Skin of body (tissue), 3 donors: Measurements from ENCODE around the gene ZNF362. TPM values are rescaled to one million over a fixed set of nuclear protein-coding genes. Genes with fewer than 3 reads are reported as not detected.

ENCODE experiments used
- DNase-seq: peaks from one replicate; lab custom pipeline; 2025; lab: John Stamatoyannopoulos, UW
- small RNA-seq: library from RNA; depleted of rRNA; stranded (forward); fragments of <200 nt; gene quantifications from one replicate; pipeline ENCODE3, GENCODE V24; 2014; ENCODE audit warnings: low replicate concordance
- total RNA-seq: library from RNA; depleted of rRNA; stranded (reverse); fragments of >200 nt; gene quantifications from one replicate; pipeline ENCODE4 v1.2.3, GENCODE V29; 2014

ZNF362 gene
- total RNA-seq, 1 donor from 2014 or later, result 9.4 TPM

DNA sequence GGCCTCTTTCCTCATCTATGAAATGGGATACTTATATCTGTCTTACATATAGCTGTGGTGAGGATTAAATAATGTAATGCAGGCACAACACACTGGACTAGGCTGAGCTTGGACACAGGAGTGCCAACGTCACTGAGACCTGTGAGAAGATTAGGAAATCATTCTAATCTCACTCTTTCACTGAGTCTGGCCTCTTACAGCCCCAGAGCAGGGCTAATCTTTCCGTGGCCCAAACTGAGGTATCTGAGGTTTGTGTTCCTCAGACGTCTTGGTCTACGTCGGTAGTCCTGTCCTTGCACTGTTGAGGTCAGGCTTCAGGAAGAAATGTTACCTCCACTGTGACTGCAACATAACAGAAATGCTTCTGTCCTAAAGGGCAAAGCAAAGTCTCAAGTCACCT, 87.2 kb downstream of the ZNF362 start:
- DNase-seq, result no peak

DNA sequence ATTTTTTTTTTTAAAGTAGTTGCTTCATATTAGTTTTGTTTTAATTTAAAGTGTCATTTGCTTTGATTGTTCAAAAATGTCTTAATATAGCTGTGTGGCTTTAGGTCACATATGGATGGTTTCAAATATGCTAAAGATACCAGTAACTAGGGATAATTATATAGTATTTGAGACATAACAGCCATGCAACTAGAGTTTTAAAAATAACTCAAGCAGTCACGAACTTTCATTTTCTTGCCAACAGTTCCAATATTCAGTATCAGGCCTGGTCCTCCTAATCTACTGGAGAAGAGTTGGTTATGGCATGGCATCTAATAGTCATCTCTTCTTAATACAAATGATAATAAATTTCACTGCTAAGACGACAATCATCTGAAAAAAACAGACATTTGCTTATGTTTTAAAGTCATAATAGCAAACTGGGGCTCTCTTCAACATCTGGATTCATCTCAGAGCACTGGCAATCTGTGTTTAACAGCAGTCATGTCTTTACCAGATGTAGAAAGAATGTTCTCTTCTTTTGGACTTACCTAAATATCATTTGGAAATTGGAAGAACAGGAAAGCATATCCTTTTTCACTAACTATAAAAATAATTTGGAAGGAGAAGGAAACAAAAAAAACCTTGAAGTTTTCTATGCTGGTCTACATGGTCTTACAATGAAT, 88.7 kb downstream of the ZNF362 start:
- peak; percentile 37 for DNase-seq

DNA sequence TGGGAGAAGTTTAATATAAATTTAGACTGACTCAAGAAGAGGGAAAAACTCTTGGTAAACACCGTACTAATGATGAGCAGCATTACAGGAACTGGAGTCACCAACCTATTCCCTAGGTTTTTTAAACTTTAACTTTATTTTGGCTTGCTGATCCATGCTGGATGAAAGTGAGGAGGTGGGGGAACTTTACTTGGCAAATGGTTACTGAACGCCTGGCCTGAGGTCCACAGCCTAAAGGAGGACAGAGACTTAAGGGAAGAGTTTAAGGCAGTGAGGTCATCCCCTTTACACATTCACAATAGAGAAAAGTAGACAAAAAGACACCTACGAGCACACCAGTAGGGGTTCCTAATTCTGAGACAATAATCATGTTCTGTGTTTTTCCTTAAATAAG, 90.2 kb downstream of the ZNF362 start:
- no peak for DNase-seq

DNA sequence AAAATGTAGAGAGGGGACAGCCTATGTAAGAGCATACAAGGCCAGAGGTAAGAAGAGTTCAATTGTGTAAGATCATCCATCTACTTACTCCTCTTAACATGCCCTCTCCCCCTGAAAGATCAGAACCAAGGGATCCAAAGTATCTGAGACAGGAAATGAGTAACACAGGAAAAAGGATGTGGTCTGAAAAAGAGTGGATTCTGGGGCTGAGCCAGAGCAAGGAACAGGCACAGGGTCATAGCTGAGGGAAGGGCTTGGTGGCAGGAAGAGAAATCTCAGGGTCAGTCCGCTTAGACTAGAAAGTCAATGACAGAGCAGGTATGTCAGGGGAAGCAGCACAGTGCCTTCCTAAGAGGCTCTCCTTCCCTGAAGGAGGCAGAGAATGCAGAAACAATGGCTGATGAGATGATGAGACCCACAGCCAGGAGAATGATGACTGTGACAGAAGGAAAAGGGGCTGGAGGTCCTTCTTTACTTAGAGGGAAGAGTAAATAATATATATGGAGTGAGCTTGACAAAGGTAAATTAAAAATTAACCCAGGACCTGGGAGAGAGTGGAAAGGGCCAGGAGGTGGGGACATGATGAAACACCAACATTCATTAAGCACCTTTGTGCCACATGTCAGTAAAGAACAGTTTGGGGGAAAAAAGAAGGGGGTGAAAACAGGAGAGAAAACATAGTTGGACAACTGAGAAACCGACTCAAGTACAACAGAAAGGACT, 90.8 kb downstream of the ZNF362 start:
- peak; percentile 60 for DNase-seq

DNA sequence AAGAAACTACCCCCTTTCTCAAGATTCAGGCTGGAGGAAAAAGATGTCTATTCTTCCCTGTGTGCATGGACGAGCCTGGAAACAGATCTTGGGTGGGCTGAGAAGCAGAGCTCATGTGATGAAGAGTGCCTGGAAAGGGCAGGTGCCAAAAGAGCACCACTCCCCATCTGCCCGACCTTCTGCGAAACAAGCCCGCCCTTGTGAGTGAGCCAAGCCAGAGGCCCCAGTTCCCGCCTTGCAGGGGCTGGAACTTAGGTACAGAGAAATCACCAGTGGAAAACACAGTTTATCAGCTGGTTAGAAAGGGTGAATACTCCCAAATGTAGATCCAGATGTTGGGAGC, 91.3 kb downstream of the ZNF362 start:
- DNase-seq, result peak; percentile 42

DNA sequence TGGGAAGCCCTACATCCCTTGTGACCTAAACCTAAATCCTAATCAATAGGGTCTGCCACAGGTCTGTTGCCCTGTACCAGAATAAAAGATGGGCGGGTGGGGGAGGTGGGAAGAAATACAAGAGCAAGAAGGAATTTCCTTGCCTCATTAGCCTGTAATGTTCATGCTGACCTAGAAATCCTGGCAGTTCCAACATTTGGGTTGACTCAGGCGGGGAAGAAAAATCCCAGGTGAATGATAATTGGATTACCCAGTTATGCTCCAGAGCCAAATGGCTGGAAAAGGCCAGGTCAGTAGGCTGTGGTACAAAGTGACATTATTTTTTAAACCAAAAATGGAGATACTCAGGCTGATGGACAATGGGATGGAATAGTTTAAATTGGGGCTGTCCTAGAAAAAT, 91.9 kb downstream of the ZNF362 start:
- DNase-seq, result no peak

DNA sequence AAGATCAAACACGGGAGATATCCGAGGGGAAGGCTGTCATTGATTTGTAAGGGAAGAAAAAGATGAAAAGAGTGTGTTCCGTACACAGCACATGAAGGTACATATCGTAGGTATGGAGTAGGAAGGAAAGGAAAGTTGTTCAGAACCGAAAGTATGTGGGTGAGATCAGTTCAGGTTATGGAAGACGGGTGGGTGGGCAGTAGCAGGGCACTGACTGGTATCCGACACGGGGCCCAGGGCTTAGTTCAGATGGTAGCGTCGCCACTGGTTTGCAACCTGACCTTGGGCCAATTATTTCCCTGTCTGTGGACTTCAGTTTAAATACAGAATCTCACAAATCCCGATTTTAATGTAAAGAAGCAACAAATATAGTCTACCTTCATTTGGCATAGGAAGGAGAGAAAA, 92.4 kb downstream of the ZNF362 start:
- no peak for DNase-seq

DNA sequence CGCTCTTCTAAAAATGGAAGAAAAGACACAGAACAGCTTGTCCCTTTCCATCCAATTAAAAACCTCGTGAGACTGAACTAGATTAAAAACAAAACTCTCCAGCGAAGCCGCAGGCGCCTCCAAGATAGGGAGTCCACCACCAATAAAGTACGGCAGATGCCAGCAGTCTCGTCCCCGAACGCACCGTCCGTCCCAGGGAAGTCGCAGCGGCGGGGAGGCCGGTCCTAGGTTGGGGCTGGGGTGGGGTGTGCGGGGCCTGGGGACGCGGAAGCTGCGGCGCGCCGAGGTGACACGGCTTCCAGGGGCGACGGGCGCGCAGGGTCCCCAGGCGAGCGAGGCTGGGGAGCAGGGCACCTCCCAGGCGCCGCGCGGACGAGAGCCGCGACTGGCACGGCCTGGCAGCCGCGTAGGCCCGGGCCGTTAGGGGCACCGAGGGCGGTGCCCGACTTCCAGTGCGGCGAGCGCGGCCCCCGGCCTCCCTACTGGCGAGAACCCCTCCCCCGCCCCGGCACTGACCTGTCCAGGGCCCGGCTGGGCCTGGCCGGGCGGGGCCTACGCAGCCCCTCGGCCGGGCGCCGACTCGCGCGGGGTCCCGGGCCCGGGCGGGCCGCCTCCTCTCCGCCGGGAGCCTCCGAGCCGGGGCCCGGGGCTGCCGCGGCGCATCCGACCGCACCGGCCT, 92.9 kb downstream of the ZNF362 start:
- DNase-seq, result no peak

DNA sequence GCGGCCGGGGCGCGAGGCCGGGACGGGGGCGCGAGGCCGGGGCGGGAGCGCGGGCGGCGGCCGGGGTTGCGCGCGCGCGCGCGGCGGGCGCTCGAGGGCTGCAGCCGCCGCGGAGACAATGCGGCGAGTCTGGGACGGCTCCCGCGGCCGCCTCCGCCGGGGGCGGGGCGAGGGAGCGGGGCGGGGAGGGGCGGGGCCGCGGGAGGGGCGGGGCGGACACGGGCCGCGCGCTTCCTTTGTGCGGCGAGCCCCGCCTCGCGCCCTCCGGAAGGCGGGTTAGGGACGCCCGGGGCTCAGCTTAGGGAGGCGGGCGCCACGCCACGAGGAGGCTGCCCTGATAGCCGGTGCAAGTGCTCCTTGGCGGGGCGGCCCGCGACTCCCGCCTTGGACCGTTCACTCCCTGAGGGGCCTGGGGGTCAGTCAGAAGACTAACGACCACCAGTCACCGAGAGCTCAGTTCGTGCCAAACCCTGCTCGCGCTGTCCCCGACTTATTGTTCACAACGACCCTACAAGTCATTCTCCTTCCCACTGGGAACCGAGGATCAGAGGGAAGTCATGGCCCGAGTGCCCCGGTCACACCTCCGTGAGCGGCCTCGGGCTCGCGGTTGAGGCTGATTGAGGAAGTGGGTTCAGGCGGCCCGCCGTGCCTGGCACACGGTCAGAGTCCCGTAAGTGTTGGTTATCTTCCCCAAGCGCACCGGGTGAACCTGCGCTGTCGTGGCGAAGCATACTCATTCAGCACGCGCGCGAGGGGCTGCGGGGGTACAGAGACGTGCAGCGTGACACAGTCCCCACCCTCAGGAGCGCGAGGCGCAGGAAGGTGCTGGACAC, 93.7 kb downstream of the ZNF362 start:
- peak; percentile 64 for DNase-seq

Small RNA genes lying within 50 kb of the gene (small RNA-seq; reads per million reads assigned to genes)
- gene RN7SKP16, result not detected

Other genes with a start within 250 kb of the ZNF362 start
- 65.9 TPM for gene AK2, start 219.6 kb upstream of the ZNF362 start, total RNA-seq
- 10.4 TPM for gene AZIN2, start 175.3 kb upstream of the ZNF362 start, total RNA-seq
- 4.3 TPM for gene TRIM62, start 74.4 kb upstream of the ZNF362 start, total RNA-seq
- gene A3GALT2, start 64.6 kb downstream of the ZNF362 start, total RNA-seq, result not detected
- 36.1 TPM for gene PHC2, start 174.6 kb downstream of the ZNF362 start, total RNA-seq
- gene ZSCAN20, start 216.2 kb downstream of the ZNF362 start, total RNA-seq, result 4.1 TPM